OCI-LY1 (cell line): ENCODE results near the gene PRSS8.

Experiments used
- H2AFZ ChIP-seq: fragments of 200-600 bp; sonication (generic), shearing (Covaris generic); 2 replicates; pipeline ENCODE4 v1.6.0; 2014; ENCODE audit warnings: antibody characterized with exemption, mild to moderate bottlenecking, low read length
- H3F3A ChIP-seq: fragments of 200-600 bp; sonication (generic), shearing (Covaris generic); 2 replicates; pipeline ENCODE4 v1.6.0; 2014; ENCODE audit warnings: mild to moderate bottlenecking, antibody characterized with exemption, low read length, moderate library complexity; ENCODE audit not compliant: insufficient read depth
- H3K27ac ChIP-seq: fragments of 200-600 bp; sonication (generic); 2 replicates; pipeline ENCODE4 v1.5.1; 2014; ENCODE audit warnings: low read length, mixed run types, mild to moderate bottlenecking, low read depth; ENCODE audit not compliant: poor library complexity, severe bottlenecking
- H3K27me3 ChIP-seq: fragments of 200-600 bp; sonication (generic); 2 replicates; pipeline ENCODE4 v1.6.0; 2014; ENCODE audit warnings: antibody characterized with exemption, mild to moderate bottlenecking, low read length, moderate library complexity; ENCODE audit not compliant: insufficient read depth
- H3K36me3 ChIP-seq: fragments of 200-600 bp; sonication (generic); 2 replicates; pipeline ENCODE4 v1.6.1; 2014; ENCODE audit warnings: mild to moderate bottlenecking, antibody characterized with exemption, low read length, moderate library complexity, mixed read lengths; ENCODE audit not compliant: insufficient read depth
- H3K4me1 ChIP-seq: fragments of 200-600 bp; sonication (generic); 2 replicates; pipeline ENCODE4 v1.5.1; 2014; ENCODE audit warnings: mild to moderate bottlenecking, low read length, moderate library complexity; ENCODE audit not compliant: insufficient read depth, severe bottlenecking
- H3K4me2 ChIP-seq: fragments of 200-600 bp; sonication (generic), shearing (Covaris generic); 2 replicates; pipeline ENCODE4 v1.6.1; 2014; ENCODE audit warnings: low read length
- H3K4me3 ChIP-seq: fragments of 200-600 bp; sonication (generic); 2 replicates; pipeline ENCODE4 v1.5.1; 2014; ENCODE audit warnings: low read length, low read depth, mild to moderate bottlenecking, mixed read lengths; ENCODE audit not compliant: poor library complexity, severe bottlenecking
- H3K79me2 ChIP-seq: fragments of 200-600 bp; shearing (Covaris generic); 2 replicates; pipeline ENCODE4 v1.6.1; 2016; ENCODE audit warnings: mixed run types, low read length, mixed read lengths; ENCODE audit not compliant: insufficient read depth
- H3K9ac ChIP-seq: fragments of 200-600 bp; sonication (generic), shearing (Covaris generic); 2 replicates; pipeline ENCODE4 v1.6.1; 2014; ENCODE audit warnings: mild to moderate bottlenecking, low read length, mixed read lengths
- H3K9me2 ChIP-seq: fragments of 200-600 bp; sonication (generic), shearing (Covaris generic); 2 replicates; pipeline ENCODE4 v1.6.1; 2014; ENCODE audit warnings: low read depth, mild to moderate bottlenecking, low read length, mixed read lengths
- H3K9me3 ChIP-seq: fragments of 200-600 bp; shearing (Covaris generic); 2 replicates; pipeline ENCODE4 v1.6.1; 2014; ENCODE audit warnings: low read length, mixed read lengths
- H4K20me1 ChIP-seq: fragments of 200-600 bp; sonication (generic), shearing (Covaris generic); 2 replicates; pipeline ENCODE4 v1.6.0; 2016; ENCODE audit warnings: mild to moderate bottlenecking, low read length; ENCODE audit not compliant: insufficient read depth
- CTCF ChIP-seq: fragments of 200-600 bp; sonication (generic), shearing (Covaris generic); IDR thresholded peaks from 2 replicates; pipeline ENCODE4 v1.5.1; 2017; ENCODE audit warnings: mild to moderate bottlenecking, antibody characterized with exemption, low read length, moderate library complexity, mixed read lengths
- EZH2 ChIP-seq: fragments of 200-600 bp; sonication (generic), shearing (Covaris generic); IDR thresholded peaks from 2 replicates; pipeline ENCODE4 v1.8.0; 2017; ENCODE audit warnings: borderline replicate concordance, mixed run types, mild to moderate bottlenecking, antibody characterized with exemption, low read length, moderate library complexity, mixed read lengths

PRSS8 gene

GRCh38 chr16:31083081-31083480, 52.4 kb downstream of the PRSS8 start:
- no peaks in the 10 kb centered on the region for H4K20me1 ChIP-seq
- H3F3A ChIP-seq, result no peaks in the 10 kb centered on the region
- no peak overlapping the region for H3K4me2 ChIP-seq
- H3K4me1 ChIP-seq, result no peaks in the 10 kb centered on the region
- H3K36me3 ChIP-seq, result peaks cover 52% of the 10 kb centered on the region
- H3K27me3 ChIP-seq, result no peaks in the 10 kb centered on the region
- H3K27ac ChIP-seq, result no peak overlapping the region
- no peak overlapping the region for H2AFZ ChIP-seq
- H3K9me3 ChIP-seq, result no peaks in the 10 kb centered on the region
- no peaks in the 10 kb centered on the region for H3K79me2 ChIP-seq
- H3K9me2 ChIP-seq, result no peaks in the 10 kb centered on the region
- no peak overlapping the region for H3K4me3 ChIP-seq
- TF ChIP-seq CTCF (no peak), EZH2 (no peak)
- H3K9ac ChIP-seq, result no peak overlapping the region

- Histone ChIP-seq H3K27me3 (no peaks in the 10 kb centered on the region), H3K79me2 (no peaks in the 10 kb centered on the region), H3K9ac (no peak overlapping the region), H3K4me1 (no peaks in the 10 kb centered on the region), H3K4me3 (no peak overlapping the region), H3K36me3 (peaks cover 56% of the 10 kb centered on the region), H3K9me2 (no peaks in the 10 kb centered on the region), H3F3A (no peaks in the 10 kb centered on the region), H3K4me2 (no peak overlapping the region), H3K27ac (no peak overlapping the region), H2AFZ (no peak overlapping the region), H4K20me1 (no peaks in the 10 kb centered on the region), H3K9me3 (no peaks in the 10 kb centered on the region)
- TF ChIP-seq EZH2, result no peak
- no peak for TF ChIP-seq CTCF
These were observed 53.0 kb downstream of the PRSS8 start for GRCh38 chr16:31082368-31083045.
